Brain microvascular endothelial cell (primary cell): ENCODE results near the gene PRR33.

ENCODE experiments used
- DNase-seq: peaks from one replicate; pipeline ENCODE4 v3.0.0-alpha.2; 2020
- H3K27ac ChIP-seq: fragments of 250-450 bp; sonication (Bioruptor Pico); 2 replicates; pipeline ENCODE4 v1.5.1; 2020; ENCODE audit warnings: mild to moderate bottlenecking, moderate library complexity
- H3K27me3 ChIP-seq: fragments of 250-450 bp; sonication (Bioruptor Pico); replicated peaks from 2 replicates; pipeline ENCODE4 v1.5.1; 2020; ENCODE audit warnings: mild to moderate bottlenecking
- H3K36me3 ChIP-seq: fragments of 250-450 bp; sonication (Bioruptor Pico); replicated peaks from 2 replicates; pipeline ENCODE4 v1.5.1; 2020; ENCODE audit warnings: mild to moderate bottlenecking
- H3K4me3 ChIP-seq: 2 replicates; pipeline ENCODE4 v1.5.1; 2011; ENCODE audit warnings: low read depth, mild to moderate bottlenecking, control low read depth, low read length, moderate library complexity
- CTCF ChIP-seq: IDR thresholded peaks from 2 replicates; pipeline ENCODE4 v1.5.1; 2011; ENCODE audit warnings: low read depth, mild to moderate bottlenecking, moderate library complexity, low read length, control low read depth, inconsistent platforms; ENCODE audit errors: missing control alignments
- in situ Hi-C: cut with HindIII; loops from 2 replicates; pipeline ENCODE4 v1.10.0; 2017; ENCODE audit warnings: low sequenced_read_pairs, low pct_ligation_motif_present

Gene PRR33

GRCh38 chr11:1853376-1854131, 38.1 kb downstream of the PRR33 start:
- Histone ChIP-seq H3K36me3 (no peaks in the 10 kb centered on the region), H3K27ac (no peak overlapping the region), H3K27me3 (no peaks in the 10 kb centered on the region), H3K4me3 (no peak overlapping the region)
- no peak for TF ChIP-seq CTCF
- in situ Hi-C loops, result no loop called here
- no peak for DNase-seq

- in situ Hi-C loops, result no loop called here
- TF ChIP-seq CTCF, result no peak
- DNase-seq, result no peak
- Histone ChIP-seq H3K27ac (no peak within 1 kb of the TSS), H3K4me3 (no peak within 1 kb of the TSS), H3K27me3 (no peaks in the 10 kb centered on the region), H3K36me3 (no peaks in the 10 kb centered on the region)
Observed at GRCh38 chr11:1852877-1853276, 38.8 kb downstream of the PRR33 start, which contains the start of gene LSP1. Gene LSP1, plus strand, starts transcription at chr11:1853084. Its CDS starts 61 bp downstream, at chr11:1853145.

GRCh38 chr11:1852271-1852876, 39.3 kb downstream of the PRR33 start:
- no peak overlapping the region for H3K27ac ChIP-seq

GRCh38 chr11:1851468-1852180, 40.1 kb downstream of the PRR33 start:
- in situ Hi-C loops, result no loop called here
- Histone ChIP-seq H3K27ac (no peak overlapping the region), H3K36me3 (no peaks in the 10 kb centered on the region), H3K27me3 (no peaks in the 10 kb centered on the region), H3K4me3 (no peak overlapping the region)
- TF ChIP-seq CTCF, result no peak
- DNase-seq, result no peak

More at GRCh38 chr11:1852271-1852876, 39.3 kb downstream of the PRR33 start:
- no peaks in the 10 kb centered on the region for H3K27me3 ChIP-seq
- H3K36me3 ChIP-seq, result no peaks in the 10 kb centered on the region
- in situ Hi-C loops, result no loop called here
- H3K4me3 ChIP-seq, result no peak overlapping the region
- TF ChIP-seq CTCF, result no peak
- DNase-seq, result no peak

GRCh38 chr11:1848640-1849430, 42.9 kb downstream of the PRR33 start:
- no peak overlapping the region for H3K27ac ChIP-seq

More at GRCh38 chr11:1848640-1849430, 42.9 kb downstream of the PRR33 start:
- no peak overlapping the region for H3K4me3 ChIP-seq
- H3K27me3 ChIP-seq, result no peaks in the 10 kb centered on the region
- in situ Hi-C loops, result no loop called here
- TF ChIP-seq CTCF, result no peak
- no peaks in the 10 kb centered on the region for H3K36me3 ChIP-seq
- DNase-seq, result no peak
